ACHN (cell line): ENCODE measurements around the gene TMEM30A.

Experiments used
- DNase-seq: peaks from one replicate; pipeline ENCODE4 v3.0.0-alpha.2; 2015
- in situ Hi-C: cut with HindIII; loops from 2 replicates; pipeline ENCODE4 v1.10.0; 2017; ENCODE audit warnings: low sequenced_read_pairs, low pct_ligation_motif_present, low pct_unique_long_range_greater_than_20kb

TMEM30A gene

DNA sequence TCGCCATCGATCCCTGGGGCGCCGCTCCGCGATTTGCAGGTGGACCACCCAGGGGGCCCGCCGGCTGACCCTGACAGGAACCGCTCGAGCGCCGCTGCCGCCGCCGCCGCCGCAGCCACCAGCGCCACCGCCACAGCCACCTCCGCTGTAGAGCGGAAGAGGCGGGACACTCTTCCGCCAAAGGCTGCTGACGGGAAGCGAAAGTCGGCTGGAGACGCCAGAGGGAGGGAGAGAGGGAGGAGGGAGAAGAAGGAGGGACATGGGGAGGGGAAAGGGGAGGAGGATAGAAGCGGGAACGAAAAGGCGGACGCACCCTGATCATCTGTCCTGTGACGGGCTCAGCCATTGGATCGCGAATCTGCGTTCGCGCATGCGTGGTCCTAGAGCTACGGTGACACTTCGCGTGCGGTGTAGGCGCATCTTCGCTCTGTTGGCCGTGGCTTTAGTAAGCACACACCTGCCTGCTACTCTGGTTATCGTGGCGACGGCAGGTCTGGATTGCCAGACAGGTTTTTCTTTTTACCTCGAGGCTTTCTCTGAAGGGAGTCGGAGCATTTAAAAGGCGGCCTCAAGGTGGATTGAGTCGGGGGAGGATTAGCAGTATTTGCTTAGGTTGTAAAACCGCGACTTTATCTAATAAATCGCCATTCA, at the start of gene TMEM30A:
TSS of gene TMEM30A (minus strand) at position 161 of the 651 bp plus-strand sequence. CDS start at position 7, 154 bp downstream.
- peak; percentile 97 for DNase-seq
- in situ Hi-C loops = no loop called here

- DNase-seq = no peak
- in situ Hi-C loops = no loop called here
Observed at GRCh38 chr6:75333676-75334200, 49.1 kb upstream of the TMEM30A start.

GRCh38 chr6:75331151-75331550, 46.6 kb upstream of the TMEM30A start:
- no peak for DNase-seq
- in situ Hi-C loops = no loop called here

DNA sequence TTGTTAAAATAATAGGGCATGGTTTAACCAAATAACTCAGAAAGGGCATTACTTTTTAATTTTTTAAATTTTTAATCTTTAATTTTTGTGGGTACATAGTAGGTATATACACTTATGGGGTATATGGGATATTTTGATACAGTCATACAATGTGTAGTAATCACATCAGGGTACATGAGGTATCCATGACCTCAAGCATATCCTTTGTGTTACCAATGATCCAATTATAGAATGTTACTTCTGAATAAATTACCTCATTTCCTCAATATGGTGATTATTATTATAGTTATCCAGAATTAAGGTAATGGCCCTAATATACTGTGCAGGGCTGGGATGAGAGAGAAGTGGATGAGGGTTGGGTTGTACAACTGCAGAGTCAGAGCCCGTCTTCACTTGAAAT, 45.1 kb upstream of the TMEM30A start:
- in situ Hi-C loops = no loop called here
- DNase-seq = no peak

DNA sequence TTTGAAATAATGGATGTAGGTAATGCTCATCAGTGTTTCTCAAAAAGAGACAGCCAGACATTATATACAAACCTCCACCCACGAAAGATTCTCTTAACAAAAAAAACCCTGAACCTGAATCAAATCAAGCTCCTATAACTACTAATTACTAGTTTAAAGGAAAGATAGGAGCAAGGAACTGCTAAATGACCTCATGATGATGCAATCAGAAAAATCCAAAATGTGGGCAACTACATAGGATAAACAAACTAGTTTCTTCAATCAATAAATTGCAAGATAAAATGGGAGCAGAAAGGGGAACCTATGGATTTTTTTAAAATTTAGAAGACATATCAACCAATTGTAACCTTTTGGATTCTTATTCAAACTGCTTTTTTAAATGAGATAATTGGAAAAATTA, 43.2 kb upstream of the TMEM30A start:
- DNase-seq = no peak
- in situ Hi-C loops = no loop called here

DNA sequence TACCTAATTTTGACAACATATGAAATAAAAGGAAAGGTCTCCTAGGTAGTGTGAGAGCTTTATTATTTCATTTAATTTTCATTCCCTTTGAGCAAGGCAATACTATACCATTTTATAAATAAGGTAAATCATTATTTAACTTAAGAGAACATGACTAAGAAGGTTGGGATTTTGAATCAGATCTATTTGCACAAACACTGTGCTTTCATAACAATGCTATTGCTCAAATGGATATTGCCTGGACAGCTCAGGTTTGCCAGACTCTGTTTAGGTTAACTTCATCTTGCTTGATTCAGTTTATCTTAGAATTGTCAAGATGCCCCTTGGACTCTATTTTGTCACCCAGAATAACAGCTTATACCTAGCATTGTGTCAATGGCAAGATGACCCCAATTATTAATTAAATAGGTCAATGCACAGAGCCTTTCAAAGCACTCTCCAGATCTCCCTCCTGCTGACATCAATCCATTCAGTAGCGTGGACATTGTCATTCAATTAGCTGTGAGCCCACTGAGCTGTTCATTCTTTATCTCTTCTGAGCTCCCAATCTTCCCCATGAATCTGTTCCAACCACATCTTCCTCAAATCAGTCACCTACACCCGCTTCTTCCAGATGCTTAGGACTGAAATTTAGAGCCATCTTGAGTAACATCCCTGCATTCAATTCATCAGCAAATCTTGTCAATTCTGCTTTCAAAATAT, 42.1 kb upstream of the TMEM30A start:
- in situ Hi-C loops = no loop called here

DNA sequence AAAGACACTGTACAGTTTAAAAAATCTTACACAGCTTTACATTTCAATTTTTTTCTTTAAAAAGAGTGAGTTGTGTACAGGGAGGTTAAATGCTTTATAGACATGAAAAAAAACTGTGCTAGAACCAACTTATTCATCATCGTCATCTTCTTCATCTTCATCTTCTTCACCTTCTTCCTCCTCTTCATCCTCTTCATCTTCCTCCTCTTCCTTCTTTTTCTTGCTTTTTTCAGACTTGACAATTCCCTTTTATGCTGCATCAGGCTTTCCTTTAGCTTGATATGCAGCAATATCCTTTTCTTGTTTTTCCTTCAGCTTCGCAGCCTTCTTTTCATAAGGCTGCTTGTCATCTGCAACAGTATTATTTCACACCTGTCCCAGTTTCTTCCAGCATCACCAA, 34.3 kb upstream of the TMEM30A start:
- DNase-seq = no peak
- in situ Hi-C loops = no loop called here

More for the DNA sequence above, 42.1 kb upstream of the TMEM30A start:
- no peak for DNase-seq

- no peak for DNase-seq
- in situ Hi-C loops = no loop called here
Observed at GRCh38 chr6:75317503-75318206, 33.1 kb upstream of the TMEM30A start.

DNA sequence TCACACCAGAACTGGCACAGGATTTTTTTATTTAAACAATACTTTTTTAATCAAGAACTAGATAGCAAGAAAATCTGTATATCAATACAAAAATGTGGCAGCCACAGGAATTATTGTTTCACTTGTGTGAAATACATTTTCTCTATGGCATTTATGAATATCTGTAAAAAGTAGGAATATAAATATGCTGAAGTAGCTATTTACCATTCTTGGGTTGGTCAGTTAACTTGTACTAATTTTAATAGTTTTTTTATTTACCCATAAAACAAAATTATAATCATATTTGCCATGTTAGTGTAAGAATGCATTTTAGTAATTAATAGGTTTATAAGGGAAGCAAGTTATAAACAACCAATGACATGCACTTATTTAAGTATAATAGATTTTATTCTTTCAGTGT, 31.4 kb upstream of the TMEM30A start:
- DNase-seq = no peak
- in situ Hi-C loops = no loop called here

DNA sequence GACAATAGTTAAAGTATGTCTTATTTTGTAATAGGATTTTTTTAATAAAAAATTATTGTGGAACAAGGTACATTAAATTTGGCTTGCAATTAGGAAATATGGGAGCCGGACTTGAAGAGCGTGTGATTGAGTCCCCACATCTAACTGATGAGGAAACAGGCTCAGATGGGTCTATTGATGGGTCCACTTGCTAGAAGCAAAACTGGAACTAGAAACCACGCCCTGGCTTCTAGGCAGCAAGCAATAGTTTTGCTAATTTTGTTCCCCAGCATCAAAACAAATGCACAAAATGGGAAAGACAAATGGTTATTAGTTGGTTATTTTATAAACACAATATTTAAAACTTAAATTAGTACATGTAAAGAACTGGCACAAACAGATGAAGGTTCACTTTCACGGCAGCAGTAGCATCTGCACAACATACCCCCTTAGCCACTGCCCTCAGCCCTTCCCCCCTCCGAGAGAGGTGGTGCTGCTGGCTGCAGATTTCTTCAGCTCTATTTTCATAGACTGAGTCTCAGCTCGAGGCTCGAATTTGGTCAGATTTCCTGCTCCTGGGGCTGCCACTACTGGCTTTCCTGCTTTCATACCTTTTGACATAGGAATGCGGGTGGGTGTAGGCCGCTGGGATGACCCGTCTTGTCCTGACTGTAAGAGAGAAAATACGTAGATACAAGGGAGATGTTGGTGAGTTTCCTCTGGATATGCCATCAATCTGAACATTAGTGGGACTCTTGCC, 23.8 kb upstream of the TMEM30A start:
- in situ Hi-C loops = no loop called here
- DNase-seq = no peak

DNA sequence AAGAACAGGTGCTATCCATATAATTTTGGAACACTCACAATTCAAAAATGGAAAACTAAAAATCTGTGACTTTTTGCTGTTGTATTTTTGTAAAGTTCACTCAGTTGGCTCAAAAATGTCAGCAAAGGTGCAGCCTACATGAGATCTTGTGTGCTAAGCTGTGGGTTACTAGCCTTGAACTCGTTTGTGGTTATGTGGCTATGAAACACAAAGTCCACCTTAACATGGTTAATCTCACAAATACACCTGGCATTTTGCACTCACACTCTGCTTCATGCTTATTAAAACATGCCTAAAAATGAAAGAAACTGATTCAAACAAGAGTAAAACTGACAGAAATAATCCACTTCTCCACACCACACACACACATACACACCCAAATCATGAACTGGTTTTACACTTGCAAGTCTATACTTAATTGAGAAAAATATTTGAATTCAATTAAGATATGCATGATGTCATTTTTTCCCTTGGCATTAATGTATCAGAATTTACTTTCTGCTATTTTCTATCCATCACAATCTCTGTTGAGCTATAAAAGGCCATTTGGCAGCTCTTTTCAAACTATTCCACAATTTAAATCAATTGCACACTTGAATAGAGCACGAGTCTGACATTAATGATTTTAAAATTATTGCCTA, 22.9 kb upstream of the TMEM30A start:
- in situ Hi-C loops = no loop called here

DNA sequence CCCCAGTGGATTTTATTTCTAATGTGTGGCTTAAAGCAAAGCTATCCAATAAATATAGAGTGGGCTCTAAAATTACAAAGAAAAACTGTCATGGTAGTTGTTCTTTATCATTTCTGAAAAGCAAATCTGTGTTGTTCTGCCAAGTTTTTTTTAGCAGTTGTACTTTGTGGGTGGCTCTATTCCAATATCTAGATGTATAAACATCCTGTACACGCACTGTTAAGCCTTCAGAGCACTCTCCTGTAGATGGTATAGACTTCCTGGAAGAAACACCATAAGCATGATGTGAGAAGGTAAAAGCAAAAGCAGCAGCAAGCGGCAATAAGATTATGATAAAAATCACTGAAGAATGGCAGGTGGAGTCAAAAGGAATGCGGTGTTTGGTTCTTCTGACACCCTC, 21.5 kb upstream of the TMEM30A start:
- no peak for DNase-seq
- in situ Hi-C loops = no loop called here

More for the DNA sequence above, 22.9 kb upstream of the TMEM30A start:
- DNase-seq = no peak

- in situ Hi-C loops = no loop called here
- no peak for DNase-seq
Observed at GRCh38 chr6:75305573-75305972, 21.0 kb upstream of the TMEM30A start.

DNA sequence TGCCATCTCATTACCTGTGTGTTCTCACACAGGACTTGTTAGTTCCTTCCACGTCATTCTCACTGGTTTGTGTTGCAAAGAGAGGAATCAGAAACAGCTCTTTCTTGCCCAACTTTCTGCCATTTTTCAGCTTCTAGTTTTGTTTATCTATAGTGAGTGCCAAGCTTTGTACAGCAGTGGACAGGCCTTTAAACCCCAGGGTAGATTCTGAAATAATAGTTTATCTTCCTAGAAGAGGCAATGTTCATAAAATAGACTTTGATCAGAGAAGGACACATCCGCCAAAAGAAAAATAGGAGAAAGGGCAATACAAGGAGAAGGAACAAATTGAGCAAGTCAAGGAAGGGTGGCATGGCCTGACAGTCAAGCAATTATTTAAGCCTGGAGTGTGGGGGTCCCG, 17.7 kb upstream of the TMEM30A start:
- in situ Hi-C loops = no loop called here
- no peak for DNase-seq

GRCh38 chr6:75301537-75301936, 16.9 kb upstream of the TMEM30A start:
- in situ Hi-C loops = no loop called here
- no peak for DNase-seq

DNA sequence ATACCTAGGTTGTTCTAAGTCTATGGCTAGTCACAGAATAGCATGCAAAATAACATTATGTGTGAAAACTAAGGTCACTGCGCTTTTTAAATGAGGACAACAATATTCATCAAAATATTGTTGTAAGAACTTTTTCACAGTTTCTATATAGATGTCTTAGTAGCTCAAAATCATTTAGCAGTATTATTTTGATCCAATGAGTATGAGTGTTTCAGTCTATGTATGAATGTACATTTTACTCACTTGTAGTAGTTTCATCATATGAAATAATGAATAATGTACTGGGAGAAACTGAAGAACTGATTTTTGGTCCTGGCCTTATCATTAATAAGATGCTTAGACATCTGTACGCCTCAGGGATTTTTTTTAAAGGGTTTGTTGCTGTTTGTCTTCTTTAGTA, 16.5 kb upstream of the TMEM30A start:
- no peak for DNase-seq
- in situ Hi-C loops = no loop called here

DNA sequence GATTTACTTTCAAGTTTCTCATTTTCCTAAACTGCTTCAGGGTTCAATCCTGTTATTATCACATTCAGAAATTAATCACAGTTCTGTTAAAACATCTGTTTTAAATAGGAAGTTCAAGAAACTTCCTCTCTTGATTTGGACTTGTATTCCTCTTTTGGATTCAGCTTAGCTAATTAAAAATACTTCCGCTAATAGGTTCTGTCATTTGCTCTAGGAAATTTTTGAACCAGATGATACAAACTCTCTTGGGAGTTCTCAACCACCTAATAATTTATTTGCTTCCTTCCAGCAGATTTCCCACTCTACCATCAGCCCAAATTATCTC, 15.9 kb upstream of the TMEM30A start:
- DNase-seq = no peak
- in situ Hi-C loops = no loop called here

DNA sequence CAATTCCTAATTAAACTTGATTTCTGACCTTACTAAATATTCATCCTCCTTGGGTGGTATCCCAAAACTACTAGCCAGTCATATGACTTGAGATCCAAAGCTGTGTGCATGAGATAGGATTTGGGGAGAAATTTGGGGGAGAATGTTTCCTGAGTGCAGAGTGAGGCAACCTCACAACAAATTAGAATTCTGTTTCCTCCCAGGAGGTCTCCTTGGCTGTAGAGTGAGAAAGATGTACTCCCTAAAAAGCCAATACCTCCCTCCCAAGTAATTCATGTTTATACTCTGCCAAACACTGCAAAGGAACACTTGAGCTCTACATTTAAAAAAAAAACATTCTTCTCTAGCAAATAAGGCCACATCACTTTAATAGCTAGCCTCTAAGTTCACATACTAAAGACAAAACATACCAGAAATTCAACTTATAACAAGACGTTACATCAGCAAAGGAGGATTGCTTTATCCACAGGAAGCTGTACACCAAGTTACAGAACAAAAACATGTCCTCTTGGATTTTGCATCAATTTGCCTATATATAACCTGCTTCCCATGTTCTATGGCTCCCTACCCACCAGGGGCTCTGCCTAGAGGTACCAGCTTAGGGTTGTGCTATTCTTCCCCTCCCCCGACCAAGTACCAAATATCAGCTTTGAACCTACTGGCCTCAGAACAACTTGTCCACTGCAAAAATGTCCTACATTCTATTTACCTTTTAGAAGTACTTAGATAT, 15.4 kb upstream of the TMEM30A start:
- in situ Hi-C loops = no loop called here
- no peak for DNase-seq
